HL-60 (cell line): ENCODE data around the gene XAB2.

Source experiments
- SPI1 ChIP-seq: IDR thresholded peaks from 2 replicates; pipeline ENCODE4 v1.6.1; 2012; ENCODE audit warnings: low read depth, mild to moderate bottlenecking, borderline replicate concordance
- TF ChIP-seq, protein P1 (sequence below): IDR thresholded peaks from one replicate; pipeline ENCODE4 v1.5.1; 2011; ENCODE audit warnings: low read length, control low read depth, inconsistent platforms; ENCODE audit not compliant: insufficient read depth
- TF ChIP-seq, protein P2 (sequence below): IDR thresholded peaks from 2 replicates; pipeline ENCODE4 v1.6.1; 2012; ENCODE audit warnings: low read depth; ENCODE audit not compliant: insufficient replicate concordance

DNA sequence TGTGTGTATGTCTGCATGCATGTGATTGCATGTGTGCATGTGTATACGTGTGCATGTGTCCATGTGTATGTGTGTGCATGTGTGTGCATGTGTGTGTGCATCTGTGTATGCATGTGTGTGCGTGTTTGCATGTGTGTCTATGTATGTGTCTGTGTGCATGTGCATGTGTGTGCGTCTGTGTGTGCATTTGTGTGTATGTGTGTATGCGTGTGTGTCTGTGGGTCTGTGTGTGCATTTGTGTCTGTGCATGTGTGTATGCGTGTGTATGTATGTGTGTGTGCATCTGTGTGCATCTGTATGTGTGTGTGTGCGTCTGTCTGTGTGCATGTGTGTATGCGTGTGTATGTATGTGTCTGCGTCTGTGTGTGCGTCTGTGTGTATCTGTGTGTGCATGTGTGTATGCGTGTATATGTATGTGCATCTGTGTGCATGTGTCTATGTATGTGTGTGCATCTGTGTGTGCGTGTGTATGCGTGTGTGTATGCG, 10.6 kb upstream of the XAB2 start:
- TF ChIP-seq, protein P1, sequence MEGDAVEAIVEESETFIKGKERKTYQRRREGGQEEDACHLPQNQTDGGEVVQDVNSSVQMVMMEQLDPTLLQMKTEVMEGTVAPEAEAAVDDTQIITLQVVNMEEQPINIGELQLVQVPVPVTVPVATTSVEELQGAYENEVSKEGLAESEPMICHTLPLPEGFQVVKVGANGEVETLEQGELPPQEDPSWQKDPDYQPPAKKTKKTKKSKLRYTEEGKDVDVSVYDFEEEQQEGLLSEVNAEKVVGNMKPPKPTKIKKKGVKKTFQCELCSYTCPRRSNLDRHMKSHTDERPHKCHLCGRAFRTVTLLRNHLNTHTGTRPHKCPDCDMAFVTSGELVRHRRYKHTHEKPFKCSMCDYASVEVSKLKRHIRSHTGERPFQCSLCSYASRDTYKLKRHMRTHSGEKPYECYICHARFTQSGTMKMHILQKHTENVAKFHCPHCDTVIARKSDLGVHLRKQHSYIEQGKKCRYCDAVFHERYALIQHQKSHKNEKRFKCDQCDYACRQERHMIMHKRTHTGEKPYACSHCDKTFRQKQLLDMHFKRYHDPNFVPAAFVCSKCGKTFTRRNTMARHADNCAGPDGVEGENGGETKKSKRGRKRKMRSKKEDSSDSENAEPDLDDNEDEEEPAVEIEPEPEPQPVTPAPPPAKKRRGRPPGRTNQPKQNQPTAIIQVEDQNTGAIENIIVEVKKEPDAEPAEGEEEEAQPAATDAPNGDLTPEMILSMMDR: no peak
- TF ChIP-seq, protein P2, sequence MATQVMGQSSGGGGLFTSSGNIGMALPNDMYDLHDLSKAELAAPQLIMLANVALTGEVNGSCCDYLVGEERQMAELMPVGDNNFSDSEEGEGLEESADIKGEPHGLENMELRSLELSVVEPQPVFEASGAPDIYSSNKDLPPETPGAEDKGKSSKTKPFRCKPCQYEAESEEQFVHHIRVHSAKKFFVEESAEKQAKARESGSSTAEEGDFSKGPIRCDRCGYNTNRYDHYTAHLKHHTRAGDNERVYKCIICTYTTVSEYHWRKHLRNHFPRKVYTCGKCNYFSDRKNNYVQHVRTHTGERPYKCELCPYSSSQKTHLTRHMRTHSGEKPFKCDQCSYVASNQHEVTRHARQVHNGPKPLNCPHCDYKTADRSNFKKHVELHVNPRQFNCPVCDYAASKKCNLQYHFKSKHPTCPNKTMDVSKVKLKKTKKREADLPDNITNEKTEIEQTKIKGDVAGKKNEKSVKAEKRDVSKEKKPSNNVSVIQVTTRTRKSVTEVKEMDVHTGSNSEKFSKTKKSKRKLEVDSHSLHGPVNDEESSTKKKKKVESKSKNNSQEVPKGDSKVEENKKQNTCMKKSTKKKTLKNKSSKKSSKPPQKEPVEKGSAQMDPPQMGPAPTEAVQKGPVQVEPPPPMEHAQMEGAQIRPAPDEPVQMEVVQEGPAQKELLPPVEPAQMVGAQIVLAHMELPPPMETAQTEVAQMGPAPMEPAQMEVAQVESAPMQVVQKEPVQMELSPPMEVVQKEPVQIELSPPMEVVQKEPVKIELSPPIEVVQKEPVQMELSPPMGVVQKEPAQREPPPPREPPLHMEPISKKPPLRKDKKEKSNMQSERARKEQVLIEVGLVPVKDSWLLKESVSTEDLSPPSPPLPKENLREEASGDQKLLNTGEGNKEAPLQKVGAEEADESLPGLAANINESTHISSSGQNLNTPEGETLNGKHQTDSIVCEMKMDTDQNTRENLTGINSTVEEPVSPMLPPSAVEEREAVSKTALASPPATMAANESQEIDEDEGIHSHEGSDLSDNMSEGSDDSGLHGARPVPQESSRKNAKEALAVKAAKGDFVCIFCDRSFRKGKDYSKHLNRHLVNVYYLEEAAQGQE: no peak
- TF ChIP-seq SPI1: no peak
